Brain microvascular endothelial cell (primary cell): Measurements from ENCODE around the gene ANK3.

Experiments used
- DNase-seq: peaks from one replicate; pipeline ENCODE4 v3.0.0-alpha.2; 2020
- H3K27ac ChIP-seq: fragments of 250-450 bp; sonication (Bioruptor Pico); 2 replicates; pipeline ENCODE4 v1.5.1; 2020; ENCODE audit warnings: mild to moderate bottlenecking, moderate library complexity
- H3K27me3 ChIP-seq: fragments of 250-450 bp; sonication (Bioruptor Pico); replicated peaks from 2 replicates; pipeline ENCODE4 v1.5.1; 2020; ENCODE audit warnings: mild to moderate bottlenecking
- H3K36me3 ChIP-seq: fragments of 250-450 bp; sonication (Bioruptor Pico); replicated peaks from 2 replicates; pipeline ENCODE4 v1.5.1; 2020; ENCODE audit warnings: mild to moderate bottlenecking
- H3K4me3 ChIP-seq: 2 replicates; pipeline ENCODE4 v1.5.1; 2011; ENCODE audit warnings: low read depth, mild to moderate bottlenecking, control low read depth, low read length, moderate library complexity
- in situ Hi-C: cut with HindIII; loops from 2 replicates; pipeline ENCODE4 v1.10.0; 2017; ENCODE audit warnings: low sequenced_read_pairs, low pct_ligation_motif_present
- TF ChIP-seq, protein P1 (sequence below): IDR thresholded peaks from 2 replicates; pipeline ENCODE4 v1.5.1; 2011; ENCODE audit warnings: low read depth, mild to moderate bottlenecking, moderate library complexity, low read length, control low read depth, inconsistent platforms; ENCODE audit errors: missing control alignments

Gene ANK3

DNA sequence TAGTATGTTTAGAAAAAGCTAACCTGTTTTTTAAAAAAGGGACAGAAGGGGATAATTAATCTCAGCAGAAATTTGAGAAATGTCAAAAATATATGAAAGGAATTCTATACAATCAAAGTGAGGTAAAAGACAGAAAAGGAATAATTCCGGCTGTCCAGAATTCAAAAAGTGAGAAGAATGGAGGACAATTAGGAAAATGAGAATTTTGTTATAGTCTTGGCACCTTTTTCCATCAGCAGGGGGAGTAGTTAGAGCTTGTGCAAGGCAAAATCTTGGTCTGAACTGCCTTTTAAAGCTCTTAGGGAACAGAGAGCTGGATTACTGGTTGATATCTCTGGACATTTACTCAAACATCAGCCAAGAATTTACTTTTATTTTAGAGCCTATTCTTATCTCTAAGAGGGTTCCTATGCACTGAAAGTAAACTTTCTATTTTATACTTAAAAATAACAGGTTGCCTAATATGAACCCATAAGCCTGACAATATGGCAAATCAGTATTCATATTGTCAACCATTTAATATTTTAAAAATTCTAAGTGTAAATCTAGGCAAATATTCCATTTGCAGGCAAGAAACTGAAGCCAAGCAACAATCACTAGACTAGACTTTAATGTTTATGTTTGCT is 185.6 kb downstream of the ANK3 start:
- peak; percentile 17 for DNase-seq
- in situ Hi-C loops, result loop anchor here (25.0 kb wide), 1 partner anchor 233 kb away; no protein-coding TSS in a partner anchor
- no peak overlapping the region for H3K27ac ChIP-seq

DNA sequence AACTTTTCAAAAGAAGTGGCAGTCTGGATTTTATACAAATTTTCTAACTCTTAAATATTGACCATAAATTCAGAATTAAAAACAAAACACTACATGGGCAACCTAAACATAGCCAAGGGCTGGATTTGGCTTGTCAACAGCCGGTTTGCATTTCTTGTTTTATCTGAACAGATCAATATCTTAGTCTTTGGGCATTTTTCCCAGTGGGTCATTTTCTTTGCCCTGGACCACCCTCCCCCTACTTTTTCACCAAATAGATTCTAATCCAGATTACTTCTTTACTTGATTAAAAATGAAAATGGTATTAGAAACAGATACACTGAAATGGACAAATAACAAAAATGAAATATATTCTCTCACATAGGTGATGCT is 189.0 kb downstream of the ANK3 start:
- Histone ChIP-seq H3K27me3 (no peaks in the 10 kb centered on the region), H3K27ac (no peak overlapping the region), H3K4me3 (no peak overlapping the region), H3K36me3 (peaks cover 3% of the 10 kb centered on the region)
- DNase-seq, result no peak
- in situ Hi-C loops, result loop anchor here (25.0 kb wide), 1 partner anchor 237 kb away; no protein-coding TSS in a partner anchor
- TF ChIP-seq, protein P1, sequence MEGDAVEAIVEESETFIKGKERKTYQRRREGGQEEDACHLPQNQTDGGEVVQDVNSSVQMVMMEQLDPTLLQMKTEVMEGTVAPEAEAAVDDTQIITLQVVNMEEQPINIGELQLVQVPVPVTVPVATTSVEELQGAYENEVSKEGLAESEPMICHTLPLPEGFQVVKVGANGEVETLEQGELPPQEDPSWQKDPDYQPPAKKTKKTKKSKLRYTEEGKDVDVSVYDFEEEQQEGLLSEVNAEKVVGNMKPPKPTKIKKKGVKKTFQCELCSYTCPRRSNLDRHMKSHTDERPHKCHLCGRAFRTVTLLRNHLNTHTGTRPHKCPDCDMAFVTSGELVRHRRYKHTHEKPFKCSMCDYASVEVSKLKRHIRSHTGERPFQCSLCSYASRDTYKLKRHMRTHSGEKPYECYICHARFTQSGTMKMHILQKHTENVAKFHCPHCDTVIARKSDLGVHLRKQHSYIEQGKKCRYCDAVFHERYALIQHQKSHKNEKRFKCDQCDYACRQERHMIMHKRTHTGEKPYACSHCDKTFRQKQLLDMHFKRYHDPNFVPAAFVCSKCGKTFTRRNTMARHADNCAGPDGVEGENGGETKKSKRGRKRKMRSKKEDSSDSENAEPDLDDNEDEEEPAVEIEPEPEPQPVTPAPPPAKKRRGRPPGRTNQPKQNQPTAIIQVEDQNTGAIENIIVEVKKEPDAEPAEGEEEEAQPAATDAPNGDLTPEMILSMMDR, result no peak

More for the DNA sequence above, 185.6 kb downstream of the ANK3 start:
- Histone ChIP-seq H3K4me3 (no peak overlapping the region), H3K36me3 (no peaks in the 10 kb centered on the region), H3K27me3 (no peaks in the 10 kb centered on the region)
- TF ChIP-seq, protein P1, result peak; percentile 77

DNA sequence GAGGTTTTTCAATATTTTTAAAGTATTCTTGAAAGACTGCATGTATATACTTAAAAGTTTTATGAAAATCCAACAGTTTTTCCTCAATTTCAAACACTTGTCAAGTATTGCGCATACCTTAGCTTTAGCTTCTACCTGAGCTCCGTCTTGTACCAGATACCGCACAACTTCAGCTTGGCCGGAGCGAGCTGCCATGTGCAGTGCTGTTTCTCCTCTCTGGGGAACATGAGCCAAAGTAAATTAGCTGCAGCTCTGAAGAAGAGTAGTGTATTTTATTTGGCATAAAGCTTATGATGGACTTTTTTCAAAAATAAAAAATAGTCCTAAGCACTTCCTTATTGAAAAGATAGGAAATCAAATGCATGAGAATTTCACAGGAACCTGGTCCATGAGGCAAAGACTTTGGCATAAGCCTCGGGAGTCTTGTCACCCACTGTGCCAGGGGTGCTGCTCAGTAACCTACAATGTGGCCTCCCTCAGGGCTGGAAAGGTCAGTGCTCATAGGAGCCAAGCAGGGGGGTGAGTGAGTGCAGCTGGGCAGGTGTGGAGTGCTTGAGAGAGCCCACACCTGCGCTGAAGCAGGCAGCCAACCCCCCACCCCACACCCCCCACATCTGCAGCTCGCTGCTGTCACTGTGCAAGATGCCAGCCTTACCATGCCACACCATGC is 189.5 kb downstream of the ANK3 start:
- no peak for DNase-seq
- TF ChIP-seq, protein P1, result no peak
- Histone ChIP-seq H3K36me3 (peaks cover 3% of the 10 kb centered on the region), H3K27me3 (no peaks in the 10 kb centered on the region), H3K27ac (no peak overlapping the region), H3K4me3 (no peak overlapping the region)
- in situ Hi-C loops, result loop anchor here (25.0 kb wide), 1 partner anchor 237 kb away; no protein-coding TSS in a partner anchor

DNA sequence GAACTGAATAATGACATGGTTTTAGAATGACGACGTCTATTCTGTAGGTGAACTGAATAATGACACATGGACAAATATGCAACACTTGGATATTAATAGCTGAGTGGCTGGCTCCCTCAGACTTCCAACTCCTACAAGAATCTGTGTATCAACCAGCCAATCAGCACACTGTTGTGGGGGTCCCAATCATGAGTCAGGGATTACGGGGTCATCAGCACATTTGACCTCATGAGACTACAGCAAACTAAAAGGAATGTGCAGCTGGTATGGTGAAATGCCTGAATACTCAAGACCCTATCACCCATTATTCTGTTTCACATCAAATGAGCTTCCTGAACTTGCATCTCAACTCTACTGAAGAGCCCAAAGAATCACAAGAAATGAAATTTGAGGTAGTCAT is 192.5 kb downstream of the ANK3 start:
- no peak for DNase-seq
- in situ Hi-C loops, result no loop called here
- H3K36me3 ChIP-seq, result peaks cover 3% of the 10 kb centered on the region
- TF ChIP-seq, protein P1, result no peak
- H3K27me3 ChIP-seq, result no peaks in the 10 kb centered on the region
- H3K4me3 ChIP-seq, result no peak overlapping the region
- no peak overlapping the region for H3K27ac ChIP-seq

DNA sequence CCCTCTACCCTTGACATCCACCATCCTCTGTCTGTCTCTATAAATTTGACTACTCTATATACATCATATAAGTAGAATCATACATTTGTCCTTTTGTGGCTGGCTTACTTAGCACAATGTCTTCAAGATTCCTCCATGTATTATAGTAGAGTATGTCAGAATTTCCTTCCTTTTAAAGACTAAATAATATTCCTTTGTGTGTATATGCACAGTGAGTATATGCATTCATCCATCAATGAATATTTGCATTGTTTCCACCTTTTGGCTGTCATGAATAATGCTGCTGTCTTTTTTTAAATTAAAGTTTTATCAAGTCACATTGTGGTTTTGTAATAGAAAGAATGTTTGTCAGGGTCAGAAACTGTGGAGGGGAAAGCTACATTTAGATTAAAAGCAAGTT is 195.3 kb downstream of the ANK3 start:
- TF ChIP-seq, protein P1, result no peak
- Histone ChIP-seq H3K27me3 (no peaks in the 10 kb centered on the region), H3K27ac (no peak overlapping the region), H3K36me3 (peaks cover 3% of the 10 kb centered on the region), H3K4me3 (no peak overlapping the region)
- no peak for DNase-seq
- in situ Hi-C loops, result no loop called here

DNA sequence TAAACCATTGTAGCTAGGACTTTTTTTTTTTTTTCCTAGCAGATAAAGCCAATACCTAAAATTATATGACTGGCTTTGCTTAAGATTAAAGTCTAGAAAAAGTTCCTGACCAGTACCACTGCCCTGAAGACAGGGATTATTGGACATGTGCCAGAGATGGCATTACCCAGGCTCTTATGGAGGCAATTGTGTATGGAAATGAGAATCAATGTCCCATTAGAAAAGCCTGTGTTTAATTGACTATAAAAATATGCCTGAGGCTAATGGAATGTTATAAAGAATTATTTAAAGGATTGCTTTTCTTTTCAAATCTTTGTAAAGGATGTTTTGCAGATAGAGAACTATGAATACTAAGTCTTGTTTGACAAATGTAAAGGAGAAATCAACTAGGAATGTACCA is 196.7 kb downstream of the ANK3 start:
- no peak for DNase-seq
- Histone ChIP-seq H3K27ac (no peak overlapping the region), H3K36me3 (peaks cover 3% of the 10 kb centered on the region), H3K27me3 (no peaks in the 10 kb centered on the region), H3K4me3 (no peak overlapping the region)
- in situ Hi-C loops, result no loop called here
- TF ChIP-seq, protein P1, result no peak
